Activated CD4-positive, alpha-beta T cell treated with anti-CD3 and anti-CD28 coated beads, Interleukin-2, amount 10 ng/mL, durations not matched to agents 7 days and 5 days (primary cell): ENCODE results near the gene FAS. TPM values are rescaled to one million over a fixed set of nuclear protein-coding genes. Genes with fewer than 3 reads are reported as not detected.
"Not testable (repeated sequence)": the region's sequence is repeated elsewhere in the genome, so short reads cannot be mapped to it uniquely, and the experiment has no call there.

Experiments
- CTCF ChIA-PET: fragments of 350-600 bp; sonication (Branson Sonifier 250); formaldehyde crosslinking; loops from one replicate; lab custom pipeline; 2021; ENCODE audit warnings: antibody characterized with exemption; lab: Charles Lee
- POLR2A ChIA-PET: fragments of 350-600 bp; sonication (Branson Sonifier 250); formaldehyde crosslinking; loops from one replicate; lab custom pipeline; 2021; ENCODE audit warnings: antibody characterized with exemption; lab: Charles Lee
- DNase-seq: peaks from one replicate; pipeline ENCODE4 v3.0.0-alpha.2; 2020
- H3K27ac Mint-ChIP-seq: one replicate; pipeline ENCODE4 v1.8.0; 2021; ENCODE audit warnings: mild to moderate bottlenecking, moderate library complexity, mixed read lengths
- H3K27me3 Mint-ChIP-seq: one replicate; pipeline ENCODE4 v1.8.0; 2021; ENCODE audit warnings: mixed read lengths
- H3K36me3 Mint-ChIP-seq: one replicate; pipeline ENCODE4 v1.8.0; 2021; ENCODE audit warnings: low read depth, mixed read lengths
- H3K4me1 Mint-ChIP-seq: one replicate; pipeline ENCODE4 v1.8.0; 2021; ENCODE audit warnings: mixed read lengths
- H3K4me3 Mint-ChIP-seq: one replicate; pipeline ENCODE4 v1.8.0; 2021; ENCODE audit warnings: mild to moderate bottlenecking, moderate library complexity, mixed read lengths
- H3K9me3 Mint-ChIP-seq: one replicate; pipeline ENCODE4 v1.8.0; 2021; ENCODE audit warnings: mixed read lengths
- total RNA-seq, 2 experiments: library from RNA; stranded (reverse); gene quantifications; one replicate each; pipeline ENCODE4 v1.2.3, GENCODE V29; 2021

Gene FAS
- total RNA-seq, 2 experiments from 2014 or later: 62.3 to 65.1 TPM

DNA sequence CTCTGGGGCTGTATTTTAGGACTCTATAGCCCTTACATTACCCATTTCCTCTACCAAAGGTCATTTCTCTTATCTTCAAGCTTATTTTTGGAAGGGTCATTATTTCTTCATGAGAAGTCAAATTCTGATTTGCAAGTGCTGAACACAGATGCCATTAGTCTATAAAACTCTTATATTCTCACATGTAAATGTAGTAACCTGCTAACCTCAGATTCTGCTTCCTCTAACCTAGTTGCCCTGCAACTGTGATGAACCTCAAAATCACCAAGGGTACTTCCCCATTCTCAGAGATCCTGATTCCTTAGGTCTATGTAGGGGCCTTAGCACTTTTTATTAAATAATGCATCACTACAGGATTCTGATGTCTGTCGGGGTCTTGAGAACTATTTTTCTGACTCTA is 6.3 kb downstream of the FAS start:
- Mint-ChIP-seq H3K27me3 (no peaks in the 10 kb centered on the region), H3K4me1 (peaks cover 86% of the 10 kb centered on the region), H3K36me3 (peaks cover 37% of the 10 kb centered on the region), H3K9me3 (no peaks in the 10 kb centered on the region), H3K27ac (no peak overlapping the region), H3K4me3 (no peak overlapping the region)
- POLR2A ChIA-PET: interaction anchor here (1.6 kb wide), 1 partner anchor 10 kb away, joined by 3 read pairs; no protein-coding TSS in a partner anchor
- no peak for DNase-seq
- CTCF ChIA-PET: interaction anchor here (1.4 to 1.6 kb wide), 2 partner anchors 10 to 33 kb away, joined by 4 to 5 read pairs; no protein-coding TSS in a partner anchor

DNA sequence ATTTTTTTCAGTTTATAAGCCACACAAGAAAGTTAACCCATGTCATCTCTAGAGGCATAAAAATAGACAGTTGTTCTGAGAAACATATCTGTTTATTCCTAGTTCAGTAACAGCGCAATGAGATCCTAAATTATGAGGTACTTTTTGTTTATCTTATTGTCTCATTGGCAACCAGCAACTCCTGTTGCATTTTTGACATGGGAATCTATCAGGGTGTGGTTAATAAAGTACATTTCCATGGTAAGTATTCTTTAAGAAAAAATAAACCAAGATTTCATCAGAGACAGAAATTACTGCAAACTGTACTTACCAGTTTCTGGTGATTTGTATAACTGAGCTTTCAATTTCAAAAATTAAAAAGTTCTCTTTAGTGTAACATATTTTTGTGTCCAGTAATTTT is 9.0 kb downstream of the FAS start:
- H3K27ac Mint-ChIP-seq: peak overlapping the region; percentile 25
- no peaks in the 10 kb centered on the region for H3K9me3 Mint-ChIP-seq
- ChIA-PET CTCF (interaction anchor here (3.5 kb wide), 1 partner anchor 9 kb away, joined by 15 read pairs; the partner anchor contains the start of gene FAS), POLR2A (no interaction called here)
- H3K36me3 Mint-ChIP-seq: peaks cover 48% of the 10 kb centered on the region
- H3K4me1 Mint-ChIP-seq: peaks cover 86% of the 10 kb centered on the region
- no peak for DNase-seq
- no peak overlapping the region for H3K4me3 Mint-ChIP-seq
- H3K27me3 Mint-ChIP-seq: no peaks in the 10 kb centered on the region

DNA sequence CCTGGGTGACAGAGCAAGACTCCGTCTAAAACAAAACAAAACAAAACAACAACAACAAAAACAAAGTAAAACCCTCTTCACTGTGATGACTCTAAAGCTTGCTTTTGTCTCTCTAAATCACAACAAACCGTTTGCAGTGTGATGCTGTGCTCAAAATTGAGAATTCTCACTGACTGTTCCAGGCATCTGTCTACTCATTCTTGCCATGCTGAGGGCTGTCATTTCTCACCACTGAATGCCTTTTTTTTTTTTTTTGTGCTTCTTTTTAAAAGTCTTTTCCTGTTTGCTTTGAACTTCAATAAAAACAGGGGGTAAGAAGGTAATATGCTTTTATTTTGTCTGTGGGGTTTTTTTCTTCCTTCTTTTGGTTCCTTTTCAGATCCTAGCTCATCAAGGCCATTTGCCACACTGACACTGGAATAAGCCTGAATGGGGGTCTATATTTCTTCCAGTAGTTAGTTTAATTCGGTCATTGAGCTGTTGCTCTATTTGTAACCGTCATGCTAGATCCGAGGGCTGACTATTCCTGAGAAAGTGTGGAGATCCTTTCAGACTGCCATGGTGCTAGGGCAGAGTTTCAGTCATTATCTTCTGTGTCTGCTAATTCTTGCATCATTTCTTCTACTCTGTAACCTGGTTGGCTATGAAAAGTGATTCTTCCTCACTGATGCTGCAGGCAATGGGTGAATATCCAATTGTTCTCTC is 10.6 kb downstream of the FAS start:
- peak; percentile 50 for DNase-seq
- POLR2A ChIA-PET: interaction anchor here (1.0 to 1.2 kb wide), 2 partner anchors 9 to 114 kb away, joined by 4 to 5 read pairs; no protein-coding TSS in a partner anchor
- CTCF ChIA-PET: interaction anchor here (0.6 to 3.5 kb wide), 2 partner anchors 11 to 242 kb away, joined by 4 to 15 read pairs; partner anchors contain the start of gene FAS
- Mint-ChIP-seq H3K9me3 (no peaks in the 10 kb centered on the region), H3K4me1 (peaks cover 77% of the 10 kb centered on the region), H3K36me3 (peaks cover 43% of the 10 kb centered on the region), H3K4me3 (peak overlapping the region; percentile 41), H3K27me3 (no peaks in the 10 kb centered on the region), H3K27ac (peak overlapping the region; percentile 82)

DNA sequence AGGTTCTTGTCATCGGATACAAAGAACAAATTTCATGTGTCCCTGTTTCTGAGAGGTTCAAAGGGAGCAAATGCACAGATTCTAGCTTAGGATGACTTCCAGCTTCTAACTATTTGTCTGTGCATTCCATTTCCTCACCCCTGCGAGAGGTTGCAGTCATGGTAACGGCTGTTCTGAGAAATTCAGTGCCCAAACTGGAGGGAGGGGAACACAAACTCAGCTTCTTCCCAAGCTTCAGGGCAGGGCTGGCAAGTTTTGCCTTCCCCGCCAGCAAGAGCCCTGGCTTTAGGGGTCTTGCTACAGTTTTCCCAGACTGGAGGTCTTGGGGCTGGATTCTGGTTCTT is 11.1 kb downstream of the FAS start:
- Mint-ChIP-seq H3K36me3 (peaks cover 42% of the 10 kb centered on the region), H3K27me3 (no peaks in the 10 kb centered on the region)
- DNase-seq: no peak

DNA sequence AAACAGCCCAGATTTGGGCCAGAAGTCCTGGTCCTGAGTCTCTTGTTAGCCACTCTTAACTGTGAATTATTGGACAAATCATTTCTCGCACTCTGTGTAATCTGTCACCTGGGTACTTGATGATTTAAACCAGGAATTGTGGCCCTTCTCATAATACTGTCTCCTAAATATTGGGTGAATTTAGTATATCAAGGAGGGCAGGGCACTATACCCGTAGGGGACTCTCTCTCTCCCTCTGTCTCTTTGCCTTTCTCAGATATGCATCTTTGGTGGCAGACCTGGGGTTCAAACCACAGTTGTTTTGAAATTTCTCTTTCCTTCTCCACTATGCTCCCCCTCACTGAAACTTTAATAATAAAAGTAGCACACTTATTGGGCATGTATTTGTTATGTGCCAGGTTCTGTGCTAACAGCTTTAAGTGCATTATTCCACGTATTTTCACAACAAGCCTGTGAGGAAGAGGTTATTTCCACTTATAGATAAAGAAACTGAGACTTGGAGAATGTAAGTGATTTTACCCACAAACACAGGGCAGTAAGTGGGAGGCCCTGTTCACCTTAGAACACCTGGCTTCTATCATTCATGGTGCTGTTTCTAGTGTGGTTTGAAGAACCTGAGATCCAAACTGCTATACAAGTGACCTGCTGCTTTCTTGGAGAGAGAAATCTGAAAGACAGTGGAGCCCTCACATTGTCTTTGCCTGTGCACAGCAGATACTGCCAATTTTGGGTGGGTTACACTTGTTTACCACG is 11.8 kb downstream of the FAS start:
- H3K27ac Mint-ChIP-seq: peak overlapping the region; percentile 82
- no peaks in the 10 kb centered on the region for H3K9me3 Mint-ChIP-seq
- peaks cover 36% of the 10 kb centered on the region for H3K36me3 Mint-ChIP-seq
- CTCF ChIA-PET: interaction anchor here (3.5 kb wide), 1 partner anchor 12 kb away, joined by 15 read pairs; the partner anchor contains the start of gene FAS
- peaks cover 65% of the 10 kb centered on the region for H3K4me1 Mint-ChIP-seq
- H3K4me3 Mint-ChIP-seq: no peak overlapping the region
- no peaks in the 10 kb centered on the region for H3K27me3 Mint-ChIP-seq
- no peak for DNase-seq
- POLR2A ChIA-PET: interaction anchor here (1.2 kb wide), 1 partner anchor 11 kb away, joined by 4 read pairs; no protein-coding TSS in a partner anchor

More for the DNA sequence above, 11.1 kb downstream of the FAS start:
- H3K9me3 Mint-ChIP-seq: no peaks in the 10 kb centered on the region
- H3K4me1 Mint-ChIP-seq: peaks cover 72% of the 10 kb centered on the region
- peak overlapping the region; percentile 41 for H3K4me3 Mint-ChIP-seq
- peak overlapping the region; percentile 82 for H3K27ac Mint-ChIP-seq
- POLR2A ChIA-PET: interaction anchor here (1.0 to 1.2 kb wide), 2 partner anchors 10 to 115 kb away, joined by 4 to 5 read pairs; no protein-coding TSS in a partner anchor
- CTCF ChIA-PET: interaction anchor here (3.5 kb wide), 1 partner anchor 11 kb away, joined by 15 read pairs; the partner anchor contains the start of gene FAS

DNA sequence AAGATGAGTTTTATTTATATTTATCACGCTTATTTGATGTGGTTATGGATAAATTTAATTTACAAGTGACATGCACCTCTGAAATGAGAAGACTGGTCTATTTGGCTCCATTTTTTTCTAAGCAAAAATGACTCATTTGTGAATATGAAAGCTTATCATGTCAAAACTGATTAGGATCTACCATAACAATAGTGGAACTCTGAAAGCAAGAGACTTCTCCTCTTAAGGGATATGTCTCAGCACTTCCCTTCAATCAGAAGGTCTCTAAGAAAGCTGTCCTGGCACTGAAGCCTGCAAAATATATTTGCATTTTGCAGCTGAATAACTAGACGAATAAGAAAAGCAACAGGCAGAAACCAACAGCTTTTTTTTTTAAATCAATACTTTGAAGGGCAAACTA is 12.7 kb downstream of the FAS start:
- ChIA-PET CTCF (interaction anchor here (0.8 to 1.2 kb wide), 2 partner anchors 13 to 54 kb away, joined by 3 read pairs; partner anchors contain the start of gene FAS), POLR2A (no interaction called here)
- H3K27ac Mint-ChIP-seq: no peak overlapping the region
- no peak for DNase-seq
- H3K27me3 Mint-ChIP-seq: no peaks in the 10 kb centered on the region
- peaks cover 60% of the 10 kb centered on the region for H3K4me1 Mint-ChIP-seq
- peaks cover 43% of the 10 kb centered on the region for H3K36me3 Mint-ChIP-seq
- H3K4me3 Mint-ChIP-seq: no peak overlapping the region
- H3K9me3 Mint-ChIP-seq: no peaks in the 10 kb centered on the region

DNA sequence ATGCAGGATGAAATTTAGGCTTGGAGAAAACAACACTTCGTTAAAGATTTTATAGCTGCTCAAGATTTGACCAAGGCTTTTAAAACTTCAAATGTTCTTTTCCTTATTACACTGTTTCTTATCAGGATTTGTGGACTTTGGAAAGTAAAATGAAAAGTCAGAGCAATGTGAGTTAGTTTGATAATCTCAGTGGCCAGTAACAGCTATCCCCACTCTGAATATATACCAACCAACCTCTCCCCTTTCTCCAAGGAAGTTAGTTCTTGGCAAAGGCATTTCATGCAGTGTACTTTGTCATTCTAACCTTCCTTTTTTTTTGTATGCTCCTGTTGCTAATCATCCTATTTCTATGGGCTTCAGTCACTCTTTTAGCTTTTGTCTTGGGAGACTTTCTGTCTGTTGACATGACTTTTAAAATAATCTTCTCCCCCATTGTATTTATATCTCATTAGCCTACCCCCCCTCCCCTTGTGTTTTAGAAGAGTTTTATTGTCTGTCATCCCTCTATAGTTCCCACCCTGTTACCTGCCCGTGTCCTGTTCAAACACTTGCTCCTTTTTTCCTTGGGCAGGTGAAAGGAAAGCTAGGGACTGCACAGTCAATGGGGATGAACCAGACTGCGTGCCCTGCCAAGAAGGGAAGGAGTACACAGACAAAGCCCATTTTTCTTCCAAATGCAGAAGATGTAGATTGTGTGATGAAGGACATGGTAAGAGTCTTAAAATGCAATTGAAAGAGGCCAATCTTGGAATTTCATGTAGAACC is 16.7 kb downstream of the FAS start:
- Mint-ChIP-seq H3K4me3 (no peak overlapping the region), H3K36me3 (peaks cover 74% of the 10 kb centered on the region), H3K27me3 (no peaks in the 10 kb centered on the region), H3K4me1 (peaks cover 26% of the 10 kb centered on the region), H3K27ac (no peak overlapping the region), H3K9me3 (no peaks in the 10 kb centered on the region)
- CTCF ChIA-PET: interaction anchor here (1.3 kb wide), 1 partner anchor 23 kb away, joined by 3 read pairs; no protein-coding TSS in a partner anchor
- DNase-seq: no peak
- POLR2A ChIA-PET: no interaction called here

DNA sequence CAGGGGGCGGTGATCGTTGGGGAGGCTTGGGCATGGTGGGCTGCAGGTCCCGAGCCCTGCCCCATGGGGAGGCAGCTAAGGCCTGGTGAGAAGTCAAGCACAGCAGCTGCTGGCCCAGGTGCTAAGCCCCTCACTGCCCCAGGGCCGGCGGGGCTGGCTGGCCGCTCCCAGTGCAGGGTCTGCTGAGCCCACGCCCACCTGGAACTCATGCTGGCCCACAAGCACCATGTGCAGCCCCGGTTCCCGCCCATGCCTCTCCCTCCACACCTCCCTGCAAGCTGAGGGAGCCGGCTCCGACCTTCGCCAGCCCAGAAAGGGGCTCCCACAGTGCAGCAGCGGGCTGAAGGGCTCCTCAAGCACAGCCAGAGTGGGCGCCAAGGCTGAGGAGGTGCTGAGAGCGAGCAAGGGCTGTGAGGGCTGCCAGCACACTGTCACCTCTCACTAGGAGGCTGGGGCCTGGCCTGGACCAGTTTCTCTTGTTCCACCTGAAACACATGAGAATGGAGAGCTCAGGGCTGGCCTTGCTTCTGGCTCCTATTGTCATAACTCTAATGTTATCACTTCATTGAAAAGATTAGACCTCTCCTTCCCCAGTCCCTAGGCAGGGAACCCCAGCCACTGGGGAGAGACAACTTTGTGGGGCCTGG is 28.2 kb downstream of the FAS start:
- H3K27me3 Mint-ChIP-seq, H3K4me3 Mint-ChIP-seq, DNase-seq, H3K27ac Mint-ChIP-seq, POLR2A ChIA-PET, H3K4me1 Mint-ChIP-seq: not testable (repeated sequence)
- CTCF ChIA-PET: interaction anchor here (0.6 to 1.0 kb wide), 4 partner anchors 11 to 208 kb away, joined by 3 read pairs; no protein-coding TSS in a partner anchor
- peaks cover 75% of the 10 kb centered on the region for H3K36me3 Mint-ChIP-seq
- H3K9me3 Mint-ChIP-seq: peaks cover 13% of the 10 kb centered on the region

DNA sequence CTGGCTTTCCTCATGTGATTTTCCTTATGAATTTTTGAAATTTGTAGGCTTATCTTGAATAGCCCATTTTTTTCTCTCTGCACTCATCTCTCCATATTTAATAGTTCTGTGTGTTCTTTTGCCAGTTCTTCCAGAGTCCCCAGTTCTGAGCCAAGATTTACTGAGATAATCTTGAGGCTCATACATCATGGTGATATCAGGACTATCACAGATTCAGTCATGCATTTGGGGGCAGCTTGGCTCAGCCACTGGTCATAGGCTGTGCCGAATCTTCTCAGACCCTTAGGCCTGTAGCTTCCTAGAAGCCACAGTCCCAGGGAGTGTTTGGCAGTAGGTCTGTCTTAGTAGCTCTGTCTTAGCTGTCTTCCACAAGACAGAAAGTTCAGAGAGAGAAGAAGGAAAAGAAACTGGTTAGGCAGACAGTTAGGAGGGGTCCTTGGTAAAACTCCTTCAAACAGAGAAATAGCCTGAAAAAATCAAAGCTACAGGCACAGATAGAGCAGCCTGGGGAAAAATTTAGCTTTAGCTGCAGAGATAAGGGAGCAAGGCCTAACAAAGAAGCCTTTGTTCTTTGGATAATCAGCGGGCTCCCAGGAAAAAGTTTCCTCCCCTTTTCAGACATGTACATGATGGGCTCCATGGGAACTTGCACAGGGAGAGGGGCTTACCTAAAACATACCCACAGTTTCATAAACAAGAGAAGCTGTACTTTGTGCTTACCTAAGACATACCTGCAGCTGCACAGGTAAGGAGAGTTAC is 29.1 kb downstream of the FAS start:
- Mint-ChIP-seq H3K9me3 (peaks cover 13% of the 10 kb centered on the region), H3K36me3 (peaks cover 70% of the 10 kb centered on the region), H3K27me3 (no peaks in the 10 kb centered on the region), H3K4me3 (no peak overlapping the region), H3K27ac (no peak overlapping the region), H3K4me1 (peaks cover 5% of the 10 kb centered on the region)
- no peak for DNase-seq
- CTCF ChIA-PET: interaction anchor here (0.6 to 1.2 kb wide), 3 partner anchors 10 to 198 kb away, joined by 3 to 4 read pairs (median 3); partner anchors contain the start of gene CH25H
- POLR2A ChIA-PET: no interaction called here

DNA sequence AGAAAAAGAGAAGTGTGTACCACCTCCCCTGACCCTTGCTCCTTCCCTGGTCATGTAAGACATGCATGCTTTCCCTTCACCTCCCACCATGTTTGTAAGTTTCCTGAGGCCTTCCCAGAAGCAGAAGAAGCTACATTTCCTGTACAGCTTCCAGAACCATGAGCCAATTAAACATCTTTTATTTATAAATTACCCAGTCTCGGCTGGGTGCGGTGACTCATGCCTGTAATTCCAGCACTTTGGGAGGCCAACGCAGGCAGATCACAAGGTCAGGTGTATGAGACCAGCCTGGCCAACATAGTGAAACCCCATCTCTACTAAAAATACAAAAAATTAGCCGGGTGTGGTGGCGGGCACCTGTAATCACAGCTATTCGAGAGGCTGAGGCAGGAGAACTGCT is 30.9 kb downstream of the FAS start:
- H3K27ac Mint-ChIP-seq, H3K27me3 Mint-ChIP-seq, H3K4me3 Mint-ChIP-seq, POLR2A ChIA-PET, DNase-seq, H3K4me1 Mint-ChIP-seq: not testable (repeated sequence)
- Mint-ChIP-seq H3K36me3 (peaks cover 59% of the 10 kb centered on the region), H3K9me3 (peaks cover 13% of the 10 kb centered on the region)
- CTCF ChIA-PET: interaction anchor here (1.0 to 2.1 kb wide), 2 partner anchors 9 to 20 kb away, joined by 3 to 6 read pairs; no protein-coding TSS in a partner anchor

DNA sequence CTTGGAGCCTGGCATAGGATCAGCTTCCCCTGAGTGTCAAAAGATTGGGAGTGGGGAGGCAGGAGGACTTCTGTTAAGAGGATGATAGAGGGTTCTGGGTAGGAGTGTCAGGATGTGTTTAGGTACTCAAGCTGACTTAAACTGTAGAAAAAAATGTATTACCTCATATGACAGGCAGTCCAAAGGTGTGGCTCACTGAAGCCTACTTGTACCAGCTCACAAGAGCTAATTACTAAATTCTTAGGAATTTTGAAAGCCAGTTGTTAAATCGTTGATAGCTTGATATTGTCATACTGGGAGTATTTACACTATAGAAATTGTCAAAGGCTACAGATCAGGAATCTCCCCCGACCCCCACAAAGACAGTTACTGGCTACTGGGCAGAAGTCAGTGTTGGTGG is 32.1 kb downstream of the FAS start:
- ChIA-PET POLR2A (no interaction called here), CTCF (interaction anchor here (2.1 kb wide), 1 partner anchor 18 kb away, joined by 6 read pairs; no protein-coding TSS in a partner anchor)
- Mint-ChIP-seq H3K27me3 (no peaks in the 10 kb centered on the region), H3K36me3 (peaks cover 52% of the 10 kb centered on the region), H3K4me1 (no peaks in the 10 kb centered on the region), H3K4me3 (no peak overlapping the region), H3K27ac (no peak overlapping the region), H3K9me3 (peaks cover 10% of the 10 kb centered on the region)
- no peak for DNase-seq
